Measurements from ENCODE around the gene PRKG2. TPM values are rescaled to one million over a fixed set of nuclear protein-coding genes. Genes with fewer than 3 reads are reported as not detected.
"Not testable (repeated sequence)": the region's sequence is repeated elsewhere in the genome, so short reads cannot be mapped to it uniquely, and the experiment has no call there.

The PRKG2 gene
- total RNA-seq, 1 donor from 2014 or later, result 2.3 TPM

GRCh38 chr4:81227968-81228367, 12.9 kb upstream of the PRKG2 start:
- H3K79me2 ChIP-seq (ENCODE audit: low read depth), result no peaks in the 10 kb centered on the region
- H3K36me3 ChIP-seq, result no peaks in the 10 kb centered on the region
- H3K27ac Mint-ChIP-seq, result no peak overlapping the region
- H3K4me3 ChIP-seq, result no peak overlapping the region
- H3F3A ChIP-seq (ENCODE audit: low read depth), result no peaks in the 10 kb centered on the region
- H3K27ac ChIP-seq, result no peak overlapping the region
- no peaks in the 10 kb centered on the region for H3K27me3 ChIP-seq
- H4K20me1 ChIP-seq (ENCODE audit: low read depth), result no peaks in the 10 kb centered on the region
- no peaks in the 10 kb centered on the region for H3K4me1 ChIP-seq
- no peak overlapping the region for H3K9ac ChIP-seq
- H3K9me3 ChIP-seq (ENCODE audit: low read depth), result no peaks in the 10 kb centered on the region
- H3K4me2 ChIP-seq, result no peak overlapping the region
- peaks cover 4% of the 10 kb centered on the region for H3K36me3 Mint-ChIP-seq
- peaks cover 22% of the 10 kb centered on the region for H3K9me3 Mint-ChIP-seq
- H2AFZ ChIP-seq (replicated peaks), result no peak overlapping the region
- H3K4me3 Mint-ChIP-seq, result no peak overlapping the region
- no peaks in the 10 kb centered on the region for H3K27me3 Mint-ChIP-seq (ENCODE audit: insufficient read depth, low read depth)
- no peaks in the 10 kb centered on the region for H3K4me1 Mint-ChIP-seq
- DNase-seq (ENCODE audit: low spot score), result no peak
- no peak for TF ChIP-seq CTCF (IDR thresholded peaks at IDR 0.05)
- no peak for TF ChIP-seq EZH2phosphoT487 (IDR thresholded peaks at IDR 0.05)
- TF ChIP-seq EZH2 (IDR thresholded peaks at IDR 0.05), result no peak

- no peaks in the 10 kb centered on the region for H4K20me1 ChIP-seq (ENCODE audit: low read depth)
- H3K9ac ChIP-seq, result no peak overlapping the region
- Mint-ChIP-seq H3K4me3 (no peak overlapping the region), H3K36me3 (peaks cover 3% of the 10 kb centered on the region), H3K27ac (no peak overlapping the region), H3K27me3 (ENCODE audit: insufficient read depth, low read depth) (no peaks in the 10 kb centered on the region), H3K9me3 (peaks cover 20% of the 10 kb centered on the region), H3K4me1 (no peaks in the 10 kb centered on the region)
- DNase-seq (ENCODE audit: low spot score), result no peak
- no peaks in the 10 kb centered on the region for H3K79me2 ChIP-seq (ENCODE audit: low read depth)
- no peak overlapping the region for H3K27ac ChIP-seq
- H3K36me3 ChIP-seq, result no peaks in the 10 kb centered on the region
- no peaks in the 10 kb centered on the region for H3K27me3 ChIP-seq
- TF ChIP-seq EZH2 (IDR thresholded peaks at IDR 0.05), result no peak
- TF ChIP-seq EZH2phosphoT487 (IDR thresholded peaks at IDR 0.05), result no peak
- no peak for TF ChIP-seq CTCF (IDR thresholded peaks at IDR 0.05)
- H3K4me3 ChIP-seq, result no peak overlapping the region
- no peaks in the 10 kb centered on the region for H3K9me3 ChIP-seq (ENCODE audit: low read depth)
- no peak overlapping the region for H3K4me2 ChIP-seq
- no peaks in the 10 kb centered on the region for H3F3A ChIP-seq (ENCODE audit: low read depth)
- H3K4me1 ChIP-seq, result no peaks in the 10 kb centered on the region
- H2AFZ ChIP-seq (replicated peaks), result no peak overlapping the region
Measured at GRCh38 chr4:81227138-81227537, 12.1 kb upstream of the PRKG2 start.

- Histone ChIP-seq H3F3A (ENCODE audit: low read depth) (no peaks in the 10 kb centered on the region), H3K27me3 (no peaks in the 10 kb centered on the region), H3K9ac (no peak overlapping the region), H3K4me3 (no peak overlapping the region), H3K36me3 (no peaks in the 10 kb centered on the region), H3K4me2 (no peak overlapping the region), H3K9me3 (ENCODE audit: low read depth) (no peaks in the 10 kb centered on the region), H3K27ac (no peak overlapping the region), H2AFZ (replicated peaks) (no peak overlapping the region), H4K20me1 (ENCODE audit: low read depth) (no peaks in the 10 kb centered on the region), H3K4me1 (no peaks in the 10 kb centered on the region), H3K79me2 (ENCODE audit: low read depth) (no peaks in the 10 kb centered on the region)
- no peak for DNase-seq (ENCODE audit: low spot score)
- Mint-ChIP-seq H3K4me1 (no peaks in the 10 kb centered on the region), H3K27me3 (ENCODE audit: insufficient read depth, low read depth) (no peaks in the 10 kb centered on the region), H3K4me3 (no peak overlapping the region), H3K9me3 (peaks cover under 1% of the 10 kb centered on the region), H3K27ac (no peak overlapping the region), H3K36me3 (no peaks in the 10 kb centered on the region)
- TF ChIP-seq EZH2 (IDR thresholded peaks at IDR 0.05), result no peak
- no peak for TF ChIP-seq EZH2phosphoT487 (IDR thresholded peaks at IDR 0.05)
- TF ChIP-seq CTCF (IDR thresholded peaks at IDR 0.05), result no peak
Measured at GRCh38 chr4:81225252-81225651, 10.2 kb upstream of the PRKG2 start.

GRCh38 chr4:81222082-81222472, 7.1 kb upstream of the PRKG2 start:
- DNase-seq (ENCODE audit: low spot score); H3K36me3 Mint-ChIP-seq; H3K27me3 Mint-ChIP-seq (ENCODE audit: insufficient read depth, low read depth); H3K4me3 Mint-ChIP-seq; H2AFZ ChIP-seq (replicated peaks); H3K4me1 Mint-ChIP-seq; H4K20me1 ChIP-seq (ENCODE audit: low read depth); H3K4me1 ChIP-seq; H3K27ac Mint-ChIP-seq; H3F3A ChIP-seq (ENCODE audit: low read depth); H3K9ac ChIP-seq; H3K79me2 ChIP-seq (ENCODE audit: low read depth); H3K4me3 ChIP-seq; H3K27ac ChIP-seq; H3K9me3 Mint-ChIP-seq; H3K36me3 ChIP-seq; H3K9me3 ChIP-seq (ENCODE audit: low read depth); H3K4me2 ChIP-seq: not testable (repeated sequence)
- peaks cover 10% of the 10 kb centered on the region for H3K27me3 ChIP-seq
